Measurements from ENCODE around the gene UBE2K. TPM values are rescaled to one million over a fixed set of nuclear protein-coding genes. Genes with fewer than 3 reads are reported as not detected.

The UBE2K gene
- total RNA-seq, 1 experiment from 2014 or later: 77.7 TPM

DNA sequence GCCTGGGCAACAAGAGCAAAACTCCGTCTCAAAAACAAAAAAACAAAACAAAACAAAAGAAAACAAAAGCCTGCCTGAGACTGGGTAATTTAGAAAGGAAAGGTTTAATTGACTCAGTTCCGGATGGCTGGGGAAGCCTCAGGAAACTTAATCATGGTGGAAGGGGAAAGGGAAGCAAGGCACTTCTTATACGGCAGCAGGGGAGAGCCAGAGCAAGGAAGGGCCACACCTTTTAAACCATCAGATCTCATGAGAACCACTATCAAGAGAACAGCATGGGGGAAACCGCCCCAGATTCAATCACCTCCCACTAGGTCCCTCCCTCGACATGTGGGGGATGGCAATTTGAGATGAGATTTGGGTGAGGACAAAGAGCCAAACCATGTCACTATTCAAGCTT lies 122.2 kb downstream of the UBE2K start:
- no TSS peak for BruUV-seq (replicated peaks)
- Mint-ChIP-seq H3K27me3 (ENCODE audit: unreplicated experiment) (no peaks in the 10 kb centered on the region), H3K36me3 (ENCODE audit: insufficient read depth, unreplicated experiment) (no peaks in the 10 kb centered on the region), H3K9me3 (ENCODE audit: low read depth, unreplicated experiment) (no peaks in the 10 kb centered on the region), H3K4me1 (ENCODE audit: low read depth, unreplicated experiment) (peaks cover 10% of the 10 kb centered on the region), H3K27ac (ENCODE audit: unreplicated experiment) (no peak overlapping the region), H3K4me3 (ENCODE audit: low read depth, unreplicated experiment) (no peak overlapping the region)
- TF ChIP-seq, protein P1, sequence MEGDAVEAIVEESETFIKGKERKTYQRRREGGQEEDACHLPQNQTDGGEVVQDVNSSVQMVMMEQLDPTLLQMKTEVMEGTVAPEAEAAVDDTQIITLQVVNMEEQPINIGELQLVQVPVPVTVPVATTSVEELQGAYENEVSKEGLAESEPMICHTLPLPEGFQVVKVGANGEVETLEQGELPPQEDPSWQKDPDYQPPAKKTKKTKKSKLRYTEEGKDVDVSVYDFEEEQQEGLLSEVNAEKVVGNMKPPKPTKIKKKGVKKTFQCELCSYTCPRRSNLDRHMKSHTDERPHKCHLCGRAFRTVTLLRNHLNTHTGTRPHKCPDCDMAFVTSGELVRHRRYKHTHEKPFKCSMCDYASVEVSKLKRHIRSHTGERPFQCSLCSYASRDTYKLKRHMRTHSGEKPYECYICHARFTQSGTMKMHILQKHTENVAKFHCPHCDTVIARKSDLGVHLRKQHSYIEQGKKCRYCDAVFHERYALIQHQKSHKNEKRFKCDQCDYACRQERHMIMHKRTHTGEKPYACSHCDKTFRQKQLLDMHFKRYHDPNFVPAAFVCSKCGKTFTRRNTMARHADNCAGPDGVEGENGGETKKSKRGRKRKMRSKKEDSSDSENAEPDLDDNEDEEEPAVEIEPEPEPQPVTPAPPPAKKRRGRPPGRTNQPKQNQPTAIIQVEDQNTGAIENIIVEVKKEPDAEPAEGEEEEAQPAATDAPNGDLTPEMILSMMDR (IDR thresholded peaks at IDR 0.05; ENCODE audit: unreplicated experiment): no peak
- no peak for DNase-seq
- intact Hi-C loops (cut with micrococcal nuclease; ENCODE audit: unreplicated experiment): no loop called here
- CTCF ChIA-PET: no interaction called here

DNA sequence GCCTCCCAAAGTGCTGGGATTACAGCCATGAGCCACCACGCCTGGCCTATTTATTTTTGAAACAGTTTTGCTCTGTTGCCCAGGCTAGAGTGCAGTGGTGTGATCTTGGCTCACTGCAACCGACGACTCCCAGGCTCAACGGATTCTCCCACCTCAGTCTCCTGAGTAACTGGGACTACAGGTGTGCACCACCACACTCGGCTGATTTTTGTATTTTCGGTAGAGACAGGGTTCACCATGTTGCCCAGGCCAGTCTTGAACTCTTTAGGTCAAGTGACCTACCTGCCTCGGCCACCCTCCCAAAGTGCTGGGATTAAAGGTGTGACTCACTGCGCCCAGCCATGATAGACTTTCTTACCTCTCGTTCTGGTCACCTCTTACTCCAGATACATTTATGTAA lies 124.0 kb downstream of the UBE2K start:
- H3K27ac Mint-ChIP-seq (ENCODE audit: unreplicated experiment): no peak overlapping the region
- intact Hi-C loops (cut with micrococcal nuclease; ENCODE audit: unreplicated experiment): no loop called here
- DNase-seq: no peak
- TF ChIP-seq, protein P1 (IDR thresholded peaks at IDR 0.05; ENCODE audit: unreplicated experiment): no peak
- no peaks in the 10 kb centered on the region for H3K27me3 Mint-ChIP-seq (ENCODE audit: unreplicated experiment)
- H3K36me3 Mint-ChIP-seq (ENCODE audit: insufficient read depth, unreplicated experiment): no peaks in the 10 kb centered on the region
- H3K4me1 Mint-ChIP-seq (ENCODE audit: low read depth, unreplicated experiment): peaks cover 10% of the 10 kb centered on the region
- CTCF ChIA-PET: no interaction called here
- no TSS peak for BruUV-seq (replicated peaks)
- no peak overlapping the region for H3K4me3 Mint-ChIP-seq (ENCODE audit: low read depth, unreplicated experiment)
- no peaks in the 10 kb centered on the region for H3K9me3 Mint-ChIP-seq (ENCODE audit: low read depth, unreplicated experiment)

DNA sequence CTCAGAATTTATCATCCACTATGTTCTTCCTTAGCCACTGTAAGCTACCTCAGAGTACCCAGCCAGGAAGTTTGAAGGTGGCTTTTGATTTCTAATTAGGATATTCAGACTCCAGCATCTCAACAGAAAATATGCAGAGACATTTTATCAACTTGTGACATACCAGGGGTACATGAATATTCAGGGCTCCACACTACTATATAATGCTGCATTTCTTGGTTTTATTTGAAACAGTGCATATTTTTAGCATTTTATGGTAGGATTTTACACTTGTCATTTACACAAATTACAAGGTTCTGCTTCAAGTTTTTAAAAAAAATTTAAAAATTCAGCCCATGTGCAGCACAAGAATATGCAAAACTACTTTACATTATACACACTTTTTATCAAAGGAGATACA lies 124.7 kb downstream of the UBE2K start:
- no peaks in the 10 kb centered on the region for H3K27me3 Mint-ChIP-seq (ENCODE audit: unreplicated experiment)
- BruUV-seq (replicated peaks): no TSS peak
- H3K4me3 Mint-ChIP-seq (ENCODE audit: low read depth, unreplicated experiment): no peak overlapping the region
- DNase-seq: no peak
- H3K36me3 Mint-ChIP-seq (ENCODE audit: insufficient read depth, unreplicated experiment): no peaks in the 10 kb centered on the region
- TF ChIP-seq, protein P1 (IDR thresholded peaks at IDR 0.05; ENCODE audit: unreplicated experiment): no peak
- intact Hi-C loops (cut with micrococcal nuclease; ENCODE audit: unreplicated experiment): no loop called here
- CTCF ChIA-PET: no interaction called here
- peaks cover 10% of the 10 kb centered on the region for H3K4me1 Mint-ChIP-seq (ENCODE audit: low read depth, unreplicated experiment)
- no peaks in the 10 kb centered on the region for H3K9me3 Mint-ChIP-seq (ENCODE audit: low read depth, unreplicated experiment)
- no peak overlapping the region for H3K27ac Mint-ChIP-seq (ENCODE audit: unreplicated experiment)

DNA sequence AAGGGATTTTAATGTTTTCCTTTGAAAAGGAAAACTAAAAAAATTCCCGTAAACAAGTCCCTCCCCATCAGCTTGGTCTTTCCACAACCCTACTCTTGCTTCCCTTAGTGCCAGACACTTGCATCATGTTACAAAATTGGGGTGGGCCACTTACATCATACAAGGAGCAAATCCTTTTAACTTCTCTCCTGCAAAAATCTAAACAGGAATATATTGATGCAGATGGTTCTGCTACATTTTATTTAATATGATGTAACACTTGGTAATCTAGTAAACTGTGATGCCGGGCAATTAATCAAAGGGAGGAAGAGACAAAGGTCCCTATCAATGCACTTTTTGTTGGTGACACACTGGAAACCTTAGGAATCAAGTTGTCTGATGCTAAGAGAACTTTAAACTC lies 125.3 kb downstream of the UBE2K start:
- CTCF ChIA-PET: no interaction called here
- peaks cover 10% of the 10 kb centered on the region for H3K4me1 Mint-ChIP-seq (ENCODE audit: low read depth, unreplicated experiment)
- no TSS peak for BruUV-seq (replicated peaks)
- intact Hi-C loops (cut with micrococcal nuclease; ENCODE audit: unreplicated experiment): no loop called here
- no peaks in the 10 kb centered on the region for H3K9me3 Mint-ChIP-seq (ENCODE audit: low read depth, unreplicated experiment)
- no peak for DNase-seq
- no peak overlapping the region for H3K4me3 Mint-ChIP-seq (ENCODE audit: low read depth, unreplicated experiment)
- H3K27me3 Mint-ChIP-seq (ENCODE audit: unreplicated experiment): no peaks in the 10 kb centered on the region
- H3K27ac Mint-ChIP-seq (ENCODE audit: unreplicated experiment): peak overlapping the region; percentile 57
- H3K36me3 Mint-ChIP-seq (ENCODE audit: insufficient read depth, unreplicated experiment): no peaks in the 10 kb centered on the region
- TF ChIP-seq, protein P1 (IDR thresholded peaks at IDR 0.05; ENCODE audit: unreplicated experiment): no peak

DNA sequence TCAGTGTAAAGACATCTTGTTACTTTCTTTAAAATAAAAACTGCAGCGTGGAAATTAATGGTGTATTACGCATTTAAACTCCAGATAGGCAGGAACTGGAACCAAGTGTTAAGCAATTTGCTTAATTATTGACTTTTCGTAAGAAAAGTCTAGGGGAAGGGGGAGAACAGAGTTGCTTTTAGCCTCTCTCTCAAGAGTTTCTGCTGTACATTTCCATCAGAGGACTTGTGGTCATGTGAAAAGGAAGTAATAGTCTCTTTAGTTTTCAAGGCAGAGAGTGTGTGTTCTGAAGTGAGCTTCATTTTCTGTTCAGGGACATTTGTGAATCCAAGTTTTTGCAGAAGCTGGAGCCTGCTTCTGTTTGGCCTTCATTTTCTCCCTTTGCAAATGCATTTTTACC lies 127.2 kb downstream of the UBE2K start:
- intact Hi-C loops (cut with micrococcal nuclease; ENCODE audit: unreplicated experiment): no loop called here
- Mint-ChIP-seq H3K4me3 (ENCODE audit: low read depth, unreplicated experiment) (no peak overlapping the region), H3K9me3 (ENCODE audit: low read depth, unreplicated experiment) (no peaks in the 10 kb centered on the region), H3K27ac (ENCODE audit: unreplicated experiment) (no peak overlapping the region), H3K27me3 (ENCODE audit: unreplicated experiment) (no peaks in the 10 kb centered on the region), H3K36me3 (ENCODE audit: insufficient read depth, unreplicated experiment) (peaks cover 4% of the 10 kb centered on the region), H3K4me1 (ENCODE audit: low read depth, unreplicated experiment) (peaks cover 10% of the 10 kb centered on the region)
- no TSS peak for BruUV-seq (replicated peaks)
- no peak for DNase-seq
- CTCF ChIA-PET: no interaction called here
- TF ChIP-seq, protein P1 (IDR thresholded peaks at IDR 0.05; ENCODE audit: unreplicated experiment): no peak
